Activated CD4-positive, alpha-beta T cell treated with anti-CD3 and anti-CD28 coated beads, Interleukin-10, Interleukin-2, amounts not matched to agents 100 ng/mL and 50 ng/mL, durations not matched to agents 16 hours and 8 hours (primary cell): Measurements from ENCODE around the gene GCNT2.
"Not testable (repeated sequence)": the region's sequence is repeated elsewhere in the genome, so short reads cannot be mapped to it uniquely, and the experiment has no call there.

ENCODE experiments used
- DNase-seq: peaks from one replicate; pipeline ENCODE4 v3.0.0-alpha.2; 2020

GCNT2 gene

GRCh38 chr6:10550764-10551163 lies 29.6 kb downstream of the GCNT2 start:
- DNase-seq = no peak

- no peak for DNase-seq
Observed at GRCh38 chr6:10552270-10552810, 31.2 kb downstream of the GCNT2 start.

- no peak for DNase-seq
Observed at GRCh38 chr6:10553871-10554270, 32.7 kb downstream of the GCNT2 start.

GRCh38 chr6:10554826-10555225 lies 33.7 kb downstream of the GCNT2 start:
- no peak for DNase-seq

GRCh38 chr6:10555625-10556309 lies 34.6 kb downstream of the GCNT2 start:
- DNase-seq = no peak

GRCh38 chr6:10556589-10556988 lies 35.4 kb downstream of the GCNT2 start:
- no peak for DNase-seq

- DNase-seq = no peak
Observed at GRCh38 chr6:10556992-10557391, 35.8 kb downstream of the GCNT2 start.

GRCh38 chr6:10557913-10558312 lies 36.8 kb downstream of the GCNT2 start:
- no peak for DNase-seq

- DNase-seq = no peak
Observed at GRCh38 chr6:10558565-10558964, 37.4 kb downstream of the GCNT2 start.

GRCh38 chr6:10559522-10560152 lies 38.5 kb downstream of the GCNT2 start:
- DNase-seq = no peak

- no peak for DNase-seq
Observed at GRCh38 chr6:10561611-10562199, 40.6 kb downstream of the GCNT2 start.

- no peak for DNase-seq
Observed at GRCh38 chr6:10564975-10565673, 44.0 kb downstream of the GCNT2 start.

GRCh38 chr6:10565913-10566312 lies 44.8 kb downstream of the GCNT2 start:
- no peak for DNase-seq

- no peak for DNase-seq
Observed at GRCh38 chr6:10567256-10568026, 46.3 kb downstream of the GCNT2 start.

- DNase-seq = no peak
Observed at GRCh38 chr6:10569392-10570127, 48.4 kb downstream of the GCNT2 start.

GRCh38 chr6:10575519-10575918 lies 54.4 kb downstream of the GCNT2 start:
- DNase-seq = not testable (repeated sequence)

- DNase-seq = no peak
Observed at GRCh38 chr6:10576226-10576625, 55.1 kb downstream of the GCNT2 start.

- DNase-seq = no peak
Observed at GRCh38 chr6:10577112-10577511, 56.0 kb downstream of the GCNT2 start.

- DNase-seq = no peak
Observed at GRCh38 chr6:10578723-10579122, 57.6 kb downstream of the GCNT2 start.

GRCh38 chr6:10579803-10580202 lies 58.7 kb downstream of the GCNT2 start:
- DNase-seq = no peak

- DNase-seq = no peak
Observed at GRCh38 chr6:10580570-10580969, 59.4 kb downstream of the GCNT2 start.

GRCh38 chr6:10581402-10581801 lies 60.3 kb downstream of the GCNT2 start:
- not testable (repeated sequence) for DNase-seq
